WTC11 (cell line): ENCODE results near the gene GPR149. TPM values are rescaled to one million over a fixed set of nuclear protein-coding genes. Genes with fewer than 3 reads are reported as not detected.

Experiments used
- ATAC-seq: fragments of 200-7000 bp; cut with Tn5 transposase; 2 replicates; pipeline ENCODE4 v1.10.0; 2021; ENCODE audit warnings: mild to moderate bottlenecking, moderate library complexity
- CTCF ChIA-PET: fragments of 300-600 bp; sonication (Branson Sonifier 250); formaldehyde crosslinking; loops from one replicate; lab custom pipeline; 2021; ENCODE audit warnings: antibody characterized with exemption; lab: Charles Lee
- POLR2A ChIA-PET: fragments of 350-600 bp; sonication (Branson Sonifier 250); formaldehyde crosslinking; loops from one replicate; lab custom pipeline; 2021; ENCODE audit warnings: antibody characterized with exemption; lab: Charles Lee
- DNase-seq: peaks from one replicate; pipeline ENCODE4 v3.0.0; 2021; ENCODE audit warnings: low spot score
- H3K27ac Mint-ChIP-seq: 2 replicates; pipeline ENCODE4 v1.8.0; 2021; ENCODE audit warnings: mixed read lengths
- H3K27me3 Mint-ChIP-seq: 2 replicates; pipeline ENCODE4 v1.8.0; 2021; ENCODE audit warnings: low read depth, mild to moderate bottlenecking, moderate library complexity, mixed read lengths
- H3K36me3 Mint-ChIP-seq: 2 replicates; pipeline ENCODE4 v1.8.0; 2021; ENCODE audit warnings: mixed read lengths
- H3K4me1 Mint-ChIP-seq: 2 replicates; pipeline ENCODE4 v1.8.0; 2022; ENCODE audit warnings: mixed read lengths
- H3K4me3 Mint-ChIP-seq: 2 replicates; pipeline ENCODE4 v1.8.0; 2021; ENCODE audit warnings: mild to moderate bottlenecking, moderate library complexity, mixed read lengths
- H3K9me3 Mint-ChIP-seq: 2 replicates; pipeline ENCODE4 v1.8.0; 2021; ENCODE audit warnings: mixed read lengths
- E2F4 ChIP-seq: sonication (generic); formaldehyde crosslinking; IDR thresholded peaks from 2 replicates; pipeline ENCODE4 v1.8.1; 2022; ENCODE audit warnings: low read depth, mild to moderate bottlenecking, moderate library complexity, missing genetic modification reagents, borderline replicate concordance
- ESRRA ChIP-seq: sonication (generic); formaldehyde crosslinking; IDR thresholded peaks from 2 replicates; pipeline ENCODE4 v1.8.1; 2022; ENCODE audit warnings: mild to moderate bottlenecking, missing genetic modification reagents, borderline replicate concordance
- GRHL2 ChIP-seq: fragments of 250-450 bp; sonication (Bioruptor Pico); IDR thresholded peaks from 2 replicates; pipeline ENCODE4 v1.8.0; 2022; ENCODE audit warnings: mild to moderate bottlenecking, moderate library complexity; ENCODE audit not compliant: insufficient replicate concordance, severe bottlenecking
- KAT7 ChIP-seq: sonication (generic); formaldehyde crosslinking; IDR thresholded peaks from 2 replicates; pipeline ENCODE4 v1.8.1; 2023; ENCODE audit warnings: missing genetic modification reagents, mild to moderate bottlenecking, borderline replicate concordance
- MXD4 ChIP-seq: fragments of 250-450 bp; sonication (Bioruptor Pico); IDR thresholded peaks from 2 replicates; pipeline ENCODE4 v1.8.0; 2021; ENCODE audit warnings: mild to moderate bottlenecking, moderate library complexity, borderline replicate concordance
- NR2C2 ChIP-seq: sonication (generic); formaldehyde crosslinking; IDR thresholded peaks from 2 replicates; pipeline ENCODE4 v1.8.0; 2022; ENCODE audit warnings: mild to moderate bottlenecking, missing genetic modification reagents
- SMAD4 ChIP-seq: sonication (generic); formaldehyde crosslinking; IDR thresholded peaks from 2 replicates; pipeline ENCODE4 v1.8.0; 2022; ENCODE audit warnings: mild to moderate bottlenecking, missing genetic modification reagents
- SP1 ChIP-seq: sonication (generic); formaldehyde crosslinking; conservative IDR thresholded peaks from 2 replicates; pipeline ENCODE4 v1.8.1; 2022; ENCODE audit warnings: missing genetic modification reagents
- TCF7 ChIP-seq: sonication (generic); formaldehyde crosslinking; IDR thresholded peaks from 2 replicates; pipeline ENCODE4 v1.8.0; 2022; ENCODE audit warnings: mild to moderate bottlenecking, low read depth, missing genetic modification reagents, moderate library complexity
- ZNF396 ChIP-seq: fragments of 250-450 bp; sonication (Bioruptor Pico); IDR thresholded peaks from 2 replicates; pipeline ENCODE4 v1.8.0; 2021; ENCODE audit warnings: mild to moderate bottlenecking, moderate library complexity, borderline replicate concordance
- ZNF671 ChIP-seq: fragments of 250-450 bp; sonication (Bioruptor Pico); IDR thresholded peaks from 2 replicates; pipeline ENCODE4 v1.8.0; 2021; ENCODE audit warnings: mild to moderate bottlenecking
- total RNA-seq: library from RNA; stranded (reverse); gene quantifications from 3 replicates; pipeline ENCODE4 v1.2.3, GENCODE V29; 2021
- TF ChIP-seq, protein P1 (sequence below): sonication (generic); formaldehyde crosslinking; IDR thresholded peaks from 2 replicates; pipeline ENCODE4 v1.8.0; 2022; ENCODE audit warnings: missing genetic modification reagents

The GPR149 gene
- total RNA-seq, 1 experiment from 2014 or later, result not detected

DNA sequence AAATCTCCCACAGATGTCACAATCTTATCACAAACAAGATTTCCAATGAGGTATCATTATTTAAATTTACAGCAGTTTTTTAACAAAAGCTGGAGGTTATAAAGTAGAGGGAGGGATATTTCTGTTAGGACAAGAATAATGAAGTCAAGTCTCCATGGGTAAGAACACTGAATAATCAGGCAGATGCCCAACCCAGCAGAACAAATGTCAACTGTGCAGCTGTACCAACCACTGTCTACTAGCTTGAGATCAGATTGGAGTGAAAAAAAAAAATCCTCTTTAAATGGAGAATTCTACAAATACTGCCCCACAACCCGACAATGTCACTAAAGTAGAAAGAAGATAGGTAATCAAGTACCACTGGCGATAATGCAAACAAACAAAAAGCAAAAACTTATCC, 136.0 kb downstream of the GPR149 start (continued):
- TF ChIP-seq E2F4 (CRISPR knock-in tag), result no peak
- TF ChIP-seq SP1 (CRISPR knock-in tag), result no peak

DNA sequence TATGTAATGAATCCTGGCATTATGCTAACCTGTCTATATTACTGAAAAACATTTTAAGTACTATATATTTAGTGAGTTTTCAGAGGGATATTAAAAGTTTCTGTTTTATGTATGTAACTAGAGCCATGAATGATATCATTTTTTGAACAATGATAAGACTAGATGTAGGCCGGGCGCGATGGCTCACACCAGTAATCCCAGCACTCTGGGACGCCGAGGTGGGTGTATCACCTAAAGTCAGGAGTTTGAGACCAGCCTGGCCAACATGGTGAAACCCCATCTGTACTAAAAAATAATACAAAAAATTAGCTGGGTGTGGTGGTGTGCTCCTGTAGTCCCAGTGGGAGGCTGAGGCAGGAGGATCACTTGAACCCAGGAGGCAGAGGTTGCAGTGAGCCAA, 139.8 kb downstream of the GPR149 start:
- H3K4me1 Mint-ChIP-seq, result no peaks in the 10 kb centered on the region
- TF ChIP-seq E2F4 (CRISPR knock-in tag) (no peak), KAT7 (CRISPR knock-in tag) (no peak), TCF7 (CRISPR knock-in tag) (no peak), GRHL2 (no peak), ZNF671 (no peak), NR2C2 (CRISPR knock-in tag) (no peak), ESRRA (CRISPR knock-in tag) (no peak), SMAD4 (CRISPR knock-in tag) (no peak), ZNF396 (CRISPR knock-in tag) (no peak), MXD4 (CRISPR knock-in tag) (no peak)
- TF ChIP-seq, protein P1, sequence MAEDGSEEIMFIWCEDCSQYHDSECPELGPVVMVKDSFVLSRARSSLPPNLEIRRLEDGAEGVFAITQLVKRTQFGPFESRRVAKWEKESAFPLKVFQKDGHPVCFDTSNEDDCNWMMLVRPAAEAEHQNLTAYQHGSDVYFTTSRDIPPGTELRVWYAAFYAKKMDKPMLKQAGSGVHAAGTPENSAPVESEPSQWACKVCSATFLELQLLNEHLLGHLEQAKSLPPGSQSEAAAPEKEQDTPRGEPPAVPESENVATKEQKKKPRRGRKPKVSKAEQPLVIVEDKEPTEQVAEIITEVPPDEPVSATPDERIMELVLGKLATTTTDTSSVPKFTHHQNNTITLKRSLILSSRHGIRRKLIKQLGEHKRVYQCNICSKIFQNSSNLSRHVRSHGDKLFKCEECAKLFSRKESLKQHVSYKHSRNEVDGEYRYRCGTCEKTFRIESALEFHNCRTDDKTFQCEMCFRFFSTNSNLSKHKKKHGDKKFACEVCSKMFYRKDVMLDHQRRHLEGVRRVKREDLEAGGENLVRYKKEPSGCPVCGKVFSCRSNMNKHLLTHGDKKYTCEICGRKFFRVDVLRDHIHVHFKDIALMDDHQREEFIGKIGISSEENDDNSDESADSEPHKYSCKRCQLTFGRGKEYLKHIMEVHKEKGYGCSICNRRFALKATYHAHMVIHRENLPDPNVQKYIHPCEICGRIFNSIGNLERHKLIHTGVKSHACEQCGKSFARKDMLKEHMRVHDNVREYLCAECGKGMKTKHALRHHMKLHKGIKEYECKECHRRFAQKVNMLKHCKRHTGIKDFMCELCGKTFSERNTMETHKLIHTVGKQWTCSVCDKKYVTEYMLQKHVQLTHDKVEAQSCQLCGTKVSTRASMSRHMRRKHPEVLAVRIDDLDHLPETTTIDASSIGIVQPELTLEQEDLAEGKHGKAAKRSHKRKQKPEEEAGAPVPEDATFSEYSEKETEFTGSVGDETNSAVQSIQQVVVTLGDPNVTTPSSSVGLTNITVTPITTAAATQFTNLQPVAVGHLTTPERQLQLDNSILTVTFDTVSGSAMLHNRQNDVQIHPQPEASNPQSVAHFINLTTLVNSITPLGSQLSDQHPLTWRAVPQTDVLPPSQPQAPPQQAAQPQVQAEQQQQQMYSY (CRISPR knock-in tag), result no peak
- H3K27ac Mint-ChIP-seq, result no peak overlapping the region
- H3K4me3 Mint-ChIP-seq, result no peak overlapping the region
- ChIA-PET CTCF (no interaction called here), POLR2A (no interaction called here)
- H3K36me3 Mint-ChIP-seq, result peaks cover 59% of the 10 kb centered on the region
- no peak for ATAC-seq
- no peaks in the 10 kb centered on the region for H3K27me3 Mint-ChIP-seq
- DNase-seq, result no peak
- no peaks in the 10 kb centered on the region for H3K9me3 Mint-ChIP-seq

Other genes starting within 250 kb of the GPR149 start
- 90.2 to 100 TPM (median 91.9 TPM) in 3 replicates for gene DHX36, start 105.7 kb downstream of the GPR149 start, total RNA-seq